ENCODE results near the gene BIN1. TPM values are rescaled to one million over a fixed set of nuclear protein-coding genes. Genes with fewer than 3 reads are reported as not detected.

The BIN1 gene
- total RNA-seq, 1 experiment from 2014 or later, result 89.3 TPM

GRCh38 chr2:127082974-127083373 lies 24.0 kb downstream of the BIN1 start:
- in situ Hi-C loops (cut with HindIII; ENCODE audit: low pct_unique_long_range_greater_than_20kb, low sequenced_read_pairs), result no loop called here

GRCh38 chr2:127081826-127082633 lies 24.9 kb downstream of the BIN1 start:
- DNase-seq (ENCODE audit: low read depth), result no peak
- in situ Hi-C loops (cut with HindIII; ENCODE audit: low pct_unique_long_range_greater_than_20kb, low sequenced_read_pairs), result no loop called here

More at GRCh38 chr2:127082974-127083373, 24.0 kb downstream of the BIN1 start:
- DNase-seq (ENCODE audit: low read depth), result no peak

GRCh38 chr2:127080938-127081755 lies 25.8 kb downstream of the BIN1 start:
- in situ Hi-C loops (cut with HindIII; ENCODE audit: low pct_unique_long_range_greater_than_20kb, low sequenced_read_pairs), result no loop called here
- peak; percentile 83 for DNase-seq (ENCODE audit: low read depth)

- no peak for DNase-seq (ENCODE audit: low read depth)
- in situ Hi-C loops (cut with HindIII; ENCODE audit: low pct_unique_long_range_greater_than_20kb, low sequenced_read_pairs), result no loop called here
These were observed 26.6 kb downstream of the BIN1 start for GRCh38 chr2:127080226-127080937.

GRCh38 chr2:127079358-127079920 lies 27.5 kb downstream of the BIN1 start:
- in situ Hi-C loops (cut with HindIII; ENCODE audit: low pct_unique_long_range_greater_than_20kb, low sequenced_read_pairs), result no loop called here
- no peak for DNase-seq (ENCODE audit: low read depth)

GRCh38 chr2:127078666-127079270 lies 28.2 kb downstream of the BIN1 start:
- no peak for DNase-seq (ENCODE audit: low read depth)
- in situ Hi-C loops (cut with HindIII; ENCODE audit: low pct_unique_long_range_greater_than_20kb, low sequenced_read_pairs), result no loop called here

GRCh38 chr2:127078028-127078427 lies 28.9 kb downstream of the BIN1 start:
- in situ Hi-C loops (cut with HindIII; ENCODE audit: low pct_unique_long_range_greater_than_20kb, low sequenced_read_pairs), result no loop called here
- DNase-seq (ENCODE audit: low read depth), result no peak

GRCh38 chr2:127076924-127077323 lies 30.0 kb downstream of the BIN1 start:
- in situ Hi-C loops (cut with HindIII; ENCODE audit: low pct_unique_long_range_greater_than_20kb, low sequenced_read_pairs), result no loop called here
- no peak for DNase-seq (ENCODE audit: low read depth)

- no peak for DNase-seq (ENCODE audit: low read depth)
- in situ Hi-C loops (cut with HindIII; ENCODE audit: low pct_unique_long_range_greater_than_20kb, low sequenced_read_pairs), result no loop called here
These were observed 30.7 kb downstream of the BIN1 start for GRCh38 chr2:127076290-127076689.

- no peak for DNase-seq (ENCODE audit: low read depth)
- in situ Hi-C loops (cut with HindIII; ENCODE audit: low pct_unique_long_range_greater_than_20kb, low sequenced_read_pairs), result no loop called here
These were observed 31.1 kb downstream of the BIN1 start for GRCh38 chr2:127075821-127076220.

- in situ Hi-C loops (cut with HindIII; ENCODE audit: low pct_unique_long_range_greater_than_20kb, low sequenced_read_pairs), result no loop called here
- no peak for DNase-seq (ENCODE audit: low read depth)
These were observed 32.0 kb downstream of the BIN1 start for GRCh38 chr2:127074936-127075335.

DNA sequence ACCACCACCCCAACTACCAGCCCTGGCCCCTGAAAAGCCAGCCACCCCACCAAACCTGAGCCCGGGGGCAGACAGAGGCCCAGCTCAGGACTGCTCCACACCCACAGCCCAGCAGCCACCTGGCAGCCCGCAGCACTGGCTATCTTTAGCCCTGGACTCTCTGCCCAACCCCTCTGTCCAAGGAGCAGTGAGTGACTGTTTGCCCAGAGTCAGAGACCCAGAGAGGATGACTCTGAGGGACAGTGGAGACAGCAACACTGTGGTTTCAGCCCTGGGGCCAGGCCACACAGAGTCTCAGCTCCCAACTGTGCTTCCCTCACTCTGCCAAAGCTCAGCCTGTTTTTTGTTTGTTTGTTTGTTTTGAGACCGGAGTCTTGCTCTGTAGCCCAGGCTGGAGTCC lies 32.6 kb downstream of the BIN1 start:
- DNase-seq (ENCODE audit: low read depth), result no peak
- in situ Hi-C loops (cut with HindIII; ENCODE audit: low pct_unique_long_range_greater_than_20kb, low sequenced_read_pairs), result no loop called here

- in situ Hi-C loops (cut with HindIII; ENCODE audit: low pct_unique_long_range_greater_than_20kb, low sequenced_read_pairs), result no loop called here
These were observed 34.0 kb downstream of the BIN1 start for GRCh38 chr2:127072970-127073369.

DNA sequence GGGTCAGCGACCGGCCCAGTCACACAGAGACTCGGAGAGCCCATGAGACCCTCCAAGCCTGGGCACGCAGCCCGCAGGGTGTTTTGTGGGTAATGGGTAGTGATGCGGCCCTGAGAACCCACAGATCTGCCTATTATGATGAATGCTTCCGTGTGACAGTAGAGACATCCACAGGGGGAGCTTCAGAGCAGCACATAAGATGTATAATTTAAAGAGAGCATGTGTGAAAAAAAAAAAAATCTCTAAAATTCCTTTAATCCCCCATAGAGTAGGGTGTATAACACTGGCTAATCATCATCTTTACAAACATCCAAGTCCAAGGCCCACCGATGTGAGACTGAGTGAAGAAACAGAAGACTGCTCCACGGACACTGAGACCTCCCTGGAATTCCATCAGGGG lies 34.6 kb downstream of the BIN1 start:
- DNase-seq (ENCODE audit: low read depth), result no peak
- in situ Hi-C loops (cut with HindIII; ENCODE audit: low pct_unique_long_range_greater_than_20kb, low sequenced_read_pairs), result no loop called here

More at GRCh38 chr2:127072970-127073369, 34.0 kb downstream of the BIN1 start:
- no peak for DNase-seq (ENCODE audit: low read depth)

DNA sequence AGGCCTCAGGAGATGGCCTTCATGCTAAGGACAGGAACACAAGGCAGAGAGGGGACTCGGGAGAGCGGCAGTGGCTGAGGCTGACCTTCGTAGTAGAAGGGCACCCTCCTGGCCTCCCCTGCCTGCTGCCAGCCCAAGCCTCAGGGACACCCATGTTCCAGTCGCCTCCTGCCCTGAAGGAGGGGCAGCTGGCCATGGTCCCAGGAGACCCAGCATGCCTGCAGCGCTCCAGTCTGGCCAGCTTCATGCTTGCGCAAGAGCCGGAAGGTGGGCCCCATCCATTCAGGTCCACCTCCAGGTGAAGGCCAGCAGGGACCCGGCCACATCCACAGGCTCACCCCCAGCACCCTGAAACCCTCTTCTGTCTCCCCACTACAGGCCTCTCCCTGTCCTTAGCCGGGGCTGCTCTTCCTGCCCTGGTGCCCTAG lies 35.0 kb downstream of the BIN1 start:
- DNase-seq (ENCODE audit: low read depth), result no peak
- in situ Hi-C loops (cut with HindIII; ENCODE audit: low pct_unique_long_range_greater_than_20kb, low sequenced_read_pairs), result no loop called here

- in situ Hi-C loops (cut with HindIII; ENCODE audit: low pct_unique_long_range_greater_than_20kb, low sequenced_read_pairs), result no loop called here
- DNase-seq (ENCODE audit: low read depth), result no peak
These were observed 36.7 kb downstream of the BIN1 start for GRCh38 chr2:127070221-127070620.

DNA sequence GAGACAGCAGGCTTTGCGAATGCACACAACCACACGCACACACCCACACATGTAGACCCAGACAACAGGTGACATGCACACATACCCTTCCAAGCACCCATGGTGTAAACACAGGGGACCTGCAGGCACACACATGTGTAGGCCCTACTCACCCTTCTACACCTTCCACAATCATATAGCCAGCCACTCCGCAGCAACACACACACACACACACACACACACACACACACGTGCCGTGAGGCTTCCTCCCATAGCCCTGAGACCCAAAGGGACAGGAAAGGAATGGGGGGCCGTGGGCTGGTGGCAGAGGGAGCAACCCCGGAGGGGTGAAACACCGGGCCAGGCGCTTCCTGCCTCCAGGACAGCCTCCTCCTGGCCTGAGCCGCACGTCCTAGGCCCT lies 37.4 kb downstream of the BIN1 start:
- DNase-seq (ENCODE audit: low read depth), result no peak
- in situ Hi-C loops (cut with HindIII; ENCODE audit: low pct_unique_long_range_greater_than_20kb, low sequenced_read_pairs), result no loop called here

GRCh38 chr2:127069003-127069402 lies 38.0 kb downstream of the BIN1 start:
- in situ Hi-C loops (cut with HindIII; ENCODE audit: low pct_unique_long_range_greater_than_20kb, low sequenced_read_pairs), result no loop called here
- DNase-seq (ENCODE audit: low read depth), result no peak

Data from Caki2 (cell line).